NOMO-1 treated with dmso at 0.1 percent for 144 hours (cell line): ENCODE data around the gene LRRC2.
"Not testable (repeated sequence)": the region's sequence is repeated elsewhere in the genome, so short reads cannot be mapped to it uniquely, and the experiment has no call there.

Experiments
- DNase-seq: peaks from one replicate; lab custom pipeline; 2025; ENCODE audit not compliant: unreplicated experiment; lab: John Stamatoyannopoulos, UW

The LRRC2 gene

GRCh38 chr3:46584598-46585467, 18.7 kb upstream of the LRRC2 start:
- no peak for DNase-seq

- no peak for DNase-seq
Measured at GRCh38 chr3:46580675-46581074, 14.6 kb upstream of the LRRC2 start.

- DNase-seq: no peak
Measured at GRCh38 chr3:46579756-46580286, 13.7 kb upstream of the LRRC2 start.

- DNase-seq: no peak
Measured at GRCh38 chr3:46578973-46579755, 13.1 kb upstream of the LRRC2 start.

GRCh38 chr3:46577580-46578249, 11.6 kb upstream of the LRRC2 start:
- DNase-seq: not testable (repeated sequence)

- DNase-seq: no peak
Measured at GRCh38 chr3:46576879-46577278, 10.8 kb upstream of the LRRC2 start.

GRCh38 chr3:46576386-46576785, 10.3 kb upstream of the LRRC2 start:
- DNase-seq: no peak

GRCh38 chr3:46575577-46576222, 9.6 kb upstream of the LRRC2 start:
- no peak for DNase-seq

GRCh38 chr3:46574881-46575576, 8.9 kb upstream of the LRRC2 start:
- DNase-seq: no peak

GRCh38 chr3:46574243-46574646, 8.1 kb upstream of the LRRC2 start:
- DNase-seq: no peak

- no peak for DNase-seq
Measured at GRCh38 chr3:46573701-46574100, 7.6 kb upstream of the LRRC2 start.

GRCh38 chr3:46571684-46572083, 5.6 kb upstream of the LRRC2 start:
- no peak for DNase-seq

GRCh38 chr3:46565607-46566039, 479 bp downstream of the LRRC2 start:
- DNase-seq: no peak

- no peak for DNase-seq
Measured at GRCh38 chr3:46565077-46565476, 1.0 kb downstream of the LRRC2 start.

GRCh38 chr3:46564190-46565021, 1.7 kb downstream of the LRRC2 start:
- DNase-seq: no peak

GRCh38 chr3:46561951-46562350, 4.2 kb downstream of the LRRC2 start:
- DNase-seq: no peak

GRCh38 chr3:46561511-46561910, 4.6 kb downstream of the LRRC2 start:
- no peak for DNase-seq

- DNase-seq: no peak
Measured at GRCh38 chr3:46559091-46559704, 6.9 kb downstream of the LRRC2 start.
